Retinal pigment epithelial cell (primary cell): Measurements from ENCODE around the gene SYNE2.

Experiments used
- DNase-seq: peaks from one replicate; pipeline ENCODE4 v3.0.0-alpha.2; 2010; ENCODE audit warnings: low read depth
- H3K4me3 ChIP-seq: 2 replicates; pipeline ENCODE4 v1.5.1; 2011; ENCODE audit warnings: mild to moderate bottlenecking, low read length, control low read depth, moderate library complexity
- CTCF ChIP-seq: conservative IDR thresholded peaks from 2 replicates; pipeline ENCODE4 v1.5.1; 2011; ENCODE audit warnings: low read depth, low read length, control low read depth, inconsistent platforms

The SYNE2 gene

GRCh38 chr14:63962906-63963305, 110.1 kb downstream of the SYNE2 start:
- DNase-seq: no peak
- TF ChIP-seq CTCF: no peak
- H3K4me3 ChIP-seq: no peak overlapping the region

DNA sequence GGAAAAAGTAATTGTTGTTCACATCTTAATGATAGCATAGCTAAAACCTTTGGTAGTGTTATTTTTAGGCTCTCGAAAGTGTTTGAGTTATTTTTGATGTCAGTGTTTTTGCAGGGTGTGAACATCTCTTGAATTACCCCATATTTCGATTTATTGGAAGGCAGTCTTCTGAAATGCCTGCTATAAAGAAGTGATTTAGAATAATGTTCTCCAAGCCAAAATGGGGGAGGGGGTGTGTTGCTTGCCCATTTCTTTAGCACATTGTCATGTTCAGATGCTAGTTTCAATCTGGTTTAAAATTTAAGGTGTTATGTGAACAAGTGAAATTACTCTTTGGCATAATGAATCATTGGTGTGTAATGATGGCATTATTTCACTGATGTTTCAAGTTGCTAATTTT, 110.6 kb downstream of the SYNE2 start:
- TF ChIP-seq CTCF: no peak
- DNase-seq: no peak
- H3K4me3 ChIP-seq: no peak overlapping the region

GRCh38 chr14:63964113-63964512, 111.3 kb downstream of the SYNE2 start:
- TF ChIP-seq CTCF: no peak
- DNase-seq: no peak
- no peak overlapping the region for H3K4me3 ChIP-seq

DNA sequence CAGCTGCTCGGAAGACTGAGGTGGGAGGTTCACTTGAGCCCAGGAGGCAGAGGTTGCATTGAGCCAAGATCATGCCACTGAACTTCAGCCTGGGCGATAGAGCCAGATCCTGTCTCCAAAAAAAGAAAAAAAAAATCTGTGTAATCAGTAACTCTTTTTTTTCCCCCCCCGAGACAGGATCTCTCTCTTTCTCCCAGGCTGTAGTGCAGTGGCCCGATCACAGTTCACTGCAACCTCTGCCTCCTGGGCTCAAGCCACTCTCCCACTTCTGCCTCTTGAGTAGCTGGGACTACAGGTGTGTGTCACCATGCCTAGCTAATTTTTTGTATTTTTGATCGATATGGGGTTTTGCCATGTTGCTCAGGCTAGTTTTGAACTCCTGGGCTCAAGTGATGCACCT, 113.6 kb downstream of the SYNE2 start:
- no peak for TF ChIP-seq CTCF
- no peak overlapping the region for H3K4me3 ChIP-seq
- DNase-seq: no peak

DNA sequence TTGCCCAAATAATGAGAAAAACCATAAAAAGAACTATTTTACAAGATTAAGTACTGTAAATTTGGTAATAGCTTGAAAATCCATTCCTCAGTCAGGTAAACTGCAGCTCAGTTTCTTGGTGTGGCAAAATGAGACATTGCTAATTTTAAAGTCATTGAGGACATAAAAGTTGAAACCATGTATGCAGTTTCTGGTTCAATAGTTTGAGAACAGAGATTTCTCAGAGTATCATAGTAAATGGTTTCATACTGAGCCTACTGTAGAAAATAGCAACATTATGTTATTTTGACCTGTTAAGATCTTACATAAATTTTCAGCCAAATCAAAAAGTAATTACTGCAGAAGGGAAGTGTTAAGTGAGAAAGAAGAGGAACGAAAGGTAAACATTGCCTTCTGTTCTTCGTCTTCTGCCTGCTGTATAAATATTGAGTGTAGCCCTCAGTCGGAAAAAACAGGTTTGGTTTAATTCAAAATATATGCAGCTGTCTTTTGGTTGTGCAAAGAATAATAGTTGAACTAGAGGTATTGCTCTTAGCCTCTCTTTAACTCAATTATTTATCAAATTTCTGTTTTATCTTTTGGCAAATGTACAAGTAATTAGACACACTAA, 119.6 kb downstream of the SYNE2 start:
- TF ChIP-seq CTCF: no peak
- H3K4me3 ChIP-seq: no peak overlapping the region
- DNase-seq: no peak

- TF ChIP-seq CTCF: no peak
- H3K4me3 ChIP-seq: no peak overlapping the region
- DNase-seq: no peak
Measured at GRCh38 chr14:63974176-63974575, 121.4 kb downstream of the SYNE2 start.

- no peak overlapping the region for H3K4me3 ChIP-seq
- TF ChIP-seq CTCF: no peak
- DNase-seq: no peak
Measured at GRCh38 chr14:63981569-63981968, 128.8 kb downstream of the SYNE2 start.
